Stimulated activated naive B cell treated with anti-CD40 and anti-IgM and Interleukin-4, amounts not matched to agents 10 μg/mL and 1 μg/mL and 100 μg/mL, for 72 hours (primary cell): ENCODE data around the gene PLEKHA7.
A peak's percentile ranks its signal among the peaks of the same experiment; 100 is the strongest.
"Not testable (repeated sequence)": the region's sequence is repeated elsewhere in the genome, so short reads cannot be mapped to it uniquely, and the experiment has no call there.

Source experiments
- ATAC-seq, 2 donors: fragments of 150-1000 bp; cut with Tn5 transposase; replicated peaks; 2 replicates each; pipeline ENCODE4 v1.10.0; 2021; ENCODE audit warnings: moderate library complexity in 1 of 2
- DNase-seq: peaks from one replicate; pipeline ENCODE4 v3.0.0; 2021
- H3K27ac Mint-ChIP-seq: one replicate; pipeline ENCODE4 v1.8.0; 2022; ENCODE audit warnings: mild to moderate bottlenecking, mixed read lengths
- H3K27me3 Mint-ChIP-seq, 2 donors: one replicate each; pipeline ENCODE4 v1.8.0; 2022; ENCODE audit warnings: mixed read lengths in 2 of 2
- H3K36me3 Mint-ChIP-seq, 2 donors: one replicate each; pipeline ENCODE4 v1.8.0; 2022; ENCODE audit warnings: mixed read lengths in 2 of 2, mild to moderate bottlenecking in 1 of 2
- H3K4me1 Mint-ChIP-seq, 2 donors: one replicate each; pipeline ENCODE4 v1.8.0; 2022; ENCODE audit warnings: mixed read lengths in 2 of 2, mild to moderate bottlenecking in 1 of 2
- H3K4me3 Mint-ChIP-seq, 2 donors: one replicate each; pipeline ENCODE4 v1.8.0; 2022; ENCODE audit warnings: mild to moderate bottlenecking in 2 of 2, mixed read lengths in 2 of 2, moderate library complexity in 1 of 2
- H3K9me3 Mint-ChIP-seq, 2 donors: one replicate each; pipeline ENCODE4 v1.8.0; 2022; ENCODE audit warnings: mixed read lengths in 2 of 2, mild to moderate bottlenecking in 1 of 2

PLEKHA7 gene

GRCh38 chr11:16871368-16871767, 142.8 kb downstream of the PLEKHA7 start:
- DNase-seq (no peak), ATAC-seq (no peak)
- H3K27ac Mint-ChIP-seq: no peak overlapping the region
- peaks cover 0 to 8% of the 10 kb centered on the region in 2 donors for H3K4me1 Mint-ChIP-seq
- no peaks in the 10 kb centered on the region for H3K9me3 Mint-ChIP-seq
- H3K27me3 Mint-ChIP-seq: peaks cover 0 to 6% of the 10 kb centered on the region in 2 donors
- H3K36me3 Mint-ChIP-seq: peaks cover 39 to 50% of the 10 kb centered on the region in 2 donors
- H3K4me3 Mint-ChIP-seq: no peak overlapping the region

GRCh38 chr11:16867097-16867496, 147.1 kb downstream of the PLEKHA7 start:
- Mint-ChIP-seq H3K36me3 (peaks cover 63 to 79% of the 10 kb centered on the region in 2 donors), H3K4me3 (no peak overlapping the region), H3K27me3 (peaks cover 0 to 1% of the 10 kb centered on the region in 2 donors), H3K4me1 (peaks cover 17 to 23% of the 10 kb centered on the region in 2 donors), H3K9me3 (peaks cover 5 to 7% of the 10 kb centered on the region in 2 donors), H3K27ac (no peak overlapping the region)
- no peak for ATAC-seq
- DNase-seq: no peak

- ATAC-seq: peak in 1 of 2 donors; percentile 39
- not testable (repeated sequence) for H3K4me3 Mint-ChIP-seq, H3K27me3 Mint-ChIP-seq, H3K9me3 Mint-ChIP-seq
- Mint-ChIP-seq H3K36me3 (peaks cover 56 to 66% of the 10 kb centered on the region in 2 donors), H3K4me1 (peaks cover 22 to 27% of the 10 kb centered on the region in 2 donors), H3K27ac (peak overlapping the region; percentile 15)
- DNase-seq: peak; percentile 10
Measured at GRCh38 chr11:16864428-16864827, 149.8 kb downstream of the PLEKHA7 start.

GRCh38 chr11:16863389-16863788, 150.8 kb downstream of the PLEKHA7 start:
- peaks cover 0 to 8% of the 10 kb centered on the region in 2 donors for H3K27me3 Mint-ChIP-seq
- DNase-seq (no peak), ATAC-seq (no peak)
- peaks cover 24 to 27% of the 10 kb centered on the region in 2 donors for H3K4me1 Mint-ChIP-seq
- no peak overlapping the region for H3K4me3 Mint-ChIP-seq
- no peak overlapping the region for H3K27ac Mint-ChIP-seq
- H3K36me3 Mint-ChIP-seq: peaks cover 52 to 61% of the 10 kb centered on the region in 2 donors
- H3K9me3 Mint-ChIP-seq: peaks cover 5 to 7% of the 10 kb centered on the region in 2 donors

- Mint-ChIP-seq H3K4me1 (peaks cover 22 to 27% of the 10 kb centered on the region in 2 donors), H3K9me3 (peaks cover 5 to 7% of the 10 kb centered on the region in 2 donors), H3K27me3 (peaks cover 0 to 8% of the 10 kb centered on the region in 2 donors), H3K4me3 (no peak overlapping the region), H3K36me3 (peaks cover 45 to 54% of the 10 kb centered on the region in 2 donors), H3K27ac (no peak overlapping the region)
- no peak for ATAC-seq
- no peak for DNase-seq
Measured at GRCh38 chr11:16862726-16863125, 151.5 kb downstream of the PLEKHA7 start.

GRCh38 chr11:16861862-16862261, 152.4 kb downstream of the PLEKHA7 start:
- H3K36me3 Mint-ChIP-seq: peaks cover 42 to 48% of the 10 kb centered on the region in 2 donors
- H3K9me3 Mint-ChIP-seq: peaks cover 5 to 7% of the 10 kb centered on the region in 2 donors
- H3K27ac Mint-ChIP-seq: peak overlapping the region; percentile 6
- peaks cover 20 to 27% of the 10 kb centered on the region in 2 donors for H3K4me1 Mint-ChIP-seq
- ATAC-seq (no peak), DNase-seq (no peak)
- no peak overlapping the region for H3K4me3 Mint-ChIP-seq
- H3K27me3 Mint-ChIP-seq: peaks cover 0 to 8% of the 10 kb centered on the region in 2 donors

- Mint-ChIP-seq H3K27ac (no peak overlapping the region), H3K4me3 (no peak overlapping the region)
- no peak for ATAC-seq
Measured at GRCh38 chr11:16860617-16861016, 153.6 kb downstream of the PLEKHA7 start.

GRCh38 chr11:16859651-16860050, 154.6 kb downstream of the PLEKHA7 start:
- Mint-ChIP-seq H3K9me3 (peaks cover under 1 to 1% of the 10 kb centered on the region in 2 donors), H3K4me3 (no peak overlapping the region), H3K4me1 (peaks cover 17 to 21% of the 10 kb centered on the region in 2 donors), H3K27me3 (peaks cover 0 to 8% of the 10 kb centered on the region in 2 donors), H3K36me3 (peaks cover 35 to 47% of the 10 kb centered on the region in 2 donors), H3K27ac (no peak overlapping the region)
- ATAC-seq (no peak), DNase-seq (no peak)

More at GRCh38 chr11:16860617-16861016, 153.6 kb downstream of the PLEKHA7 start:
- H3K9me3 Mint-ChIP-seq: peaks cover 5 to 7% of the 10 kb centered on the region in 2 donors
- H3K36me3 Mint-ChIP-seq: peaks cover 36 to 47% of the 10 kb centered on the region in 2 donors
- no peak for DNase-seq
- peaks cover 20 to 27% of the 10 kb centered on the region in 2 donors for H3K4me1 Mint-ChIP-seq
- peaks cover 0 to 8% of the 10 kb centered on the region in 2 donors for H3K27me3 Mint-ChIP-seq

GRCh38 chr11:16857186-16857585, 157.0 kb downstream of the PLEKHA7 start:
- Mint-ChIP-seq H3K9me3 (no peaks in the 10 kb centered on the region), H3K27me3 (peaks cover 0 to 8% of the 10 kb centered on the region in 2 donors), H3K4me3 (no peak overlapping the region), H3K36me3 (peaks cover 38 to 44% of the 10 kb centered on the region in 2 donors), H3K4me1 (peaks cover 5 to 9% of the 10 kb centered on the region in 2 donors), H3K27ac (no peak overlapping the region)
- ATAC-seq (no peak), DNase-seq (no peak)

GRCh38 chr11:16856022-16856471, 158.2 kb downstream of the PLEKHA7 start:
- H3K27ac Mint-ChIP-seq: no peak overlapping the region
- H3K36me3 Mint-ChIP-seq: peaks cover 45 to 46% of the 10 kb centered on the region in 2 donors
- ATAC-seq (no peak), DNase-seq (no peak)
- peaks cover 0 to 2% of the 10 kb centered on the region in 2 donors for H3K4me1 Mint-ChIP-seq
- no peaks in the 10 kb centered on the region for H3K9me3 Mint-ChIP-seq
- H3K4me3 Mint-ChIP-seq: no peak overlapping the region
- H3K27me3 Mint-ChIP-seq: peaks cover 0 to 4% of the 10 kb centered on the region in 2 donors

- no peak for DNase-seq
- Mint-ChIP-seq H3K4me1 (peaks cover 0 to 2% of the 10 kb centered on the region in 2 donors), H3K27ac (no peak overlapping the region), H3K9me3 (no peaks in the 10 kb centered on the region), H3K4me3 (no peak overlapping the region), H3K36me3 (peaks cover 51 to 56% of the 10 kb centered on the region in 2 donors), H3K27me3 (peaks cover 0 to 4% of the 10 kb centered on the region in 2 donors)
- ATAC-seq: no peak
Measured at GRCh38 chr11:16854979-16855378, 159.2 kb downstream of the PLEKHA7 start.

GRCh38 chr11:16853859-16854258, 160.4 kb downstream of the PLEKHA7 start:
- no peak overlapping the region for H3K4me3 Mint-ChIP-seq
- peaks cover 0 to 2% of the 10 kb centered on the region in 2 donors for H3K4me1 Mint-ChIP-seq
- peaks cover 0 to 3% of the 10 kb centered on the region in 2 donors for H3K27me3 Mint-ChIP-seq
- DNase-seq (no peak), ATAC-seq (no peak)
- peaks cover 51 to 64% of the 10 kb centered on the region in 2 donors for H3K36me3 Mint-ChIP-seq
- no peak overlapping the region for H3K27ac Mint-ChIP-seq
- no peaks in the 10 kb centered on the region for H3K9me3 Mint-ChIP-seq

GRCh38 chr11:16853266-16853665, 160.9 kb downstream of the PLEKHA7 start:
- Mint-ChIP-seq H3K36me3 (peaks cover 48 to 60% of the 10 kb centered on the region in 2 donors), H3K4me3 (no peak overlapping the region), H3K27me3 (no peaks in the 10 kb centered on the region), H3K9me3 (no peaks in the 10 kb centered on the region), H3K27ac (no peak overlapping the region), H3K4me1 (no peaks in the 10 kb centered on the region)
- DNase-seq: no peak
- ATAC-seq: no peak

- peaks cover 0 to 2% of the 10 kb centered on the region in 2 donors for H3K4me1 Mint-ChIP-seq
- H3K9me3 Mint-ChIP-seq: peaks cover 1 to 3% of the 10 kb centered on the region in 2 donors
- H3K27me3 Mint-ChIP-seq: no peaks in the 10 kb centered on the region
- DNase-seq (no peak), ATAC-seq (no peak)
- no peak overlapping the region for H3K27ac Mint-ChIP-seq
- peaks cover 57 to 85% of the 10 kb centered on the region in 2 donors for H3K36me3 Mint-ChIP-seq
- H3K4me3 Mint-ChIP-seq: no peak overlapping the region
Measured at GRCh38 chr11:16846305-16846704, 167.9 kb downstream of the PLEKHA7 start.

- peaks cover 60 to 83% of the 10 kb centered on the region in 2 donors for H3K36me3 Mint-ChIP-seq
- H3K4me3 Mint-ChIP-seq: no peak overlapping the region
- H3K9me3 Mint-ChIP-seq: peaks cover 1 to 3% of the 10 kb centered on the region in 2 donors
- ATAC-seq: no peak
- DNase-seq: no peak
- no peak overlapping the region for H3K27ac Mint-ChIP-seq
- H3K27me3 Mint-ChIP-seq: no peaks in the 10 kb centered on the region
- H3K4me1 Mint-ChIP-seq: peaks cover 0 to 2% of the 10 kb centered on the region in 2 donors
Measured at GRCh38 chr11:16844268-16844771, 169.9 kb downstream of the PLEKHA7 start.
